ENCODE results near the gene HP1BP3.
A peak's percentile ranks its signal among the peaks of the same experiment; 100 is the strongest.
"Not testable (repeated sequence)": the region's sequence is repeated elsewhere in the genome, so short reads cannot be mapped to it uniquely, and the experiment has no call there.

HP1BP3 gene

DNA sequence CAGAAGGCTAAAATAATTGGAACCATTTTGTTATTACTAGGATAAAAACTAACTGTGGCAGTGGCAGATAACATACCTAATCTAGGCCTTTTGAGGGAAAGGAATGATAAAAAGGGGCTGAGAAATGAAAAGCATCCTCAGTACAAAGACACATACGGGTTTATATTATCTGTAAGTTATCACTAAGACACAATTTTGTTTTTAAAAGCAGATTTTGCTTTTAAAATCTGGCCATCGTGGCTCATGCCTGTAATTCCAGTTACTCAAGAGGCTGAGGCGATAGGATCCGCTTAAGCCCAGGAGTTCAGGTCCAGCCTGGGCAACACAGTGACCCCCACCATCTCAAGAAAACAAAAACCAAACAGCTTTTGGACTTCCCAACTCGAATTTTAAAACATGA, 24.8 kb upstream of the HP1BP3 start:
- Histone ChIP-seq H3K9ac (ENCODE audit: low read depth, low read length) (no peak overlapping the region), H3K9me3 (ENCODE audit: control insufficient read depth, insufficient read depth, low read length) (no peaks in the 10 kb centered on the region), H3K4me1 (ENCODE audit: control insufficient read depth, insufficient read depth, low read length) (no peaks in the 10 kb centered on the region), H3K27me3 (ENCODE audit: control insufficient read depth, insufficient read depth, low read length) (no peaks in the 10 kb centered on the region), H3K4me3 (ENCODE audit: low read depth, low read length) (no peak overlapping the region), H3K27ac (ENCODE audit: low read depth, low read length) (no peak overlapping the region), H3K36me3 (ENCODE audit: control insufficient read depth, insufficient read depth, low read length) (peaks cover 32% of the 10 kb centered on the region)

DNA sequence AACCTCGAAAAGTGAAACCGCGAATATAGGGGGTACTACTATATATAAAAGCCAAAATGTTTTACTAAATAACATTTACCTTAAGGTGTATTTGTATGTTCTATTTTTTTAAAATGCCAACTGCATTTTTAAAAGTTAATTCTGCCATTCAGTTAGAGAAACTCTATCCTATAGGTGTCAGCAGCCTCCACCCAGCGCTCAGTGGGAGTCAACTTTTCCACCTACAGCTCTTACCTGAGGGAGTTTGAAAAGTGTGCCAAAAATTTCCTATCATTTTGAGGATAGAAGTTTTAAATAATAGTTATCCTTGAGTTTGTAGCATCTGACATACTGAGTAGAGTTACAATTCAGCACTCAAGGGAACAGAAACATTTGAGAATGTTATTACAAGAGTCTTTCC, 6.1 kb upstream of the HP1BP3 start:
- no peak overlapping the region for H3K27ac ChIP-seq (ENCODE audit: low read depth, low read length)
- no peaks in the 10 kb centered on the region for H3K36me3 ChIP-seq (ENCODE audit: control insufficient read depth, insufficient read depth, low read length)
- no peaks in the 10 kb centered on the region for H3K27me3 ChIP-seq (ENCODE audit: control insufficient read depth, insufficient read depth, low read length)
- H3K9ac ChIP-seq (ENCODE audit: low read depth, low read length): no peak overlapping the region
- peaks cover 1% of the 10 kb centered on the region for H3K4me1 ChIP-seq (ENCODE audit: control insufficient read depth, insufficient read depth, low read length)
- no peaks in the 10 kb centered on the region for H3K9me3 ChIP-seq (ENCODE audit: control insufficient read depth, insufficient read depth, low read length)
- H3K4me3 ChIP-seq (ENCODE audit: low read depth, low read length): no peak overlapping the region

DNA sequence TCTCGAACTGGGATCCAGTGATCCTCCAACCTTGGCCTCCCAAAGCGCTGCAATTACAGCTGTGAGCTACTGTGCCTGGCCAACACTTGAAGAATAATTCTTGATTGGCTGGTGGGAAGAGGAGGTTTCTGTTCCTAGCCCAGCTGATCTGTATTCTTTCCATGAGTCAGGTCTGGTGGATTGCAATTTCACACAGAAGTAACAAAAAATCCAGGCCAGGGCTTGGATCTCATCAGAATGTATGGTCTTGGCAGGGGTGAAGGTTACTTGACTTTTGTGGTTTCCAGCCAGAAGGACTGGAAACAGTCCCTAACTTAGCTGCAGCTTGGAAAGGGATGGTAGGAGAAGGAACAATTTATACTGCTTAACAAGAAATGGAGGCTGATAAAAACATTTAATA, 5.1 kb upstream of the HP1BP3 start:
- no peaks in the 10 kb centered on the region for H3K27me3 ChIP-seq (ENCODE audit: control insufficient read depth, insufficient read depth, low read length)
- no peak overlapping the region for H3K4me3 ChIP-seq (ENCODE audit: low read depth, low read length)
- peaks cover 6% of the 10 kb centered on the region for H3K4me1 ChIP-seq (ENCODE audit: control insufficient read depth, insufficient read depth, low read length)
- no peak overlapping the region for H3K27ac ChIP-seq (ENCODE audit: low read depth, low read length)
- H3K9ac ChIP-seq (ENCODE audit: low read depth, low read length): no peak overlapping the region
- H3K36me3 ChIP-seq (ENCODE audit: control insufficient read depth, insufficient read depth, low read length): no peaks in the 10 kb centered on the region
- H3K9me3 ChIP-seq (ENCODE audit: control insufficient read depth, insufficient read depth, low read length): no peaks in the 10 kb centered on the region

DNA sequence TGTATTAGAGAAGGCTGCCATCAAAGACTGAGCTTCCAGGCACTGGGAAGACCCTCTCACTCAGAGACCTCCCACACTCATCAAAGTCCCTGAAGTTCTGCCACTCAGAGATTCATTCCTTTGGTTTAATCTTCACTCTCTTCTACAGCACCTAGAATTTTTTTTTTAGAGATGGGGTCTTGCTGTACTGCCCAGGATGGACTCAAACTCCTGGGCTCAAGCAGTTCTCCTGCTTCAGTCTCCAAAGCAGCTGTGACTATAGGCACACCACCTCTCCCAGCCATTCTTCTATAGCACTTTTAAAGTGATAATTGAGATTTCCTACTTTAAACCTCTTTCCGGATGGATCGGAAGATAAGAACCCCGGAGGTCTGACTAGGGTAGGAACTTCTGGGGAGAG, 3.7 kb upstream of the HP1BP3 start:
- no peaks in the 10 kb centered on the region for H3K36me3 ChIP-seq (ENCODE audit: control insufficient read depth, insufficient read depth, low read length)
- no peaks in the 10 kb centered on the region for H3K9me3 ChIP-seq (ENCODE audit: control insufficient read depth, insufficient read depth, low read length)
- peaks cover 6% of the 10 kb centered on the region for H3K4me1 ChIP-seq (ENCODE audit: control insufficient read depth, insufficient read depth, low read length)
- no peak overlapping the region for H3K9ac ChIP-seq (ENCODE audit: low read depth, low read length)
- no peak overlapping the region for H3K4me3 ChIP-seq (ENCODE audit: low read depth, low read length)
- H3K27ac ChIP-seq (ENCODE audit: low read depth, low read length): no peak overlapping the region
- H3K27me3 ChIP-seq (ENCODE audit: control insufficient read depth, insufficient read depth, low read length): no peaks in the 10 kb centered on the region

DNA sequence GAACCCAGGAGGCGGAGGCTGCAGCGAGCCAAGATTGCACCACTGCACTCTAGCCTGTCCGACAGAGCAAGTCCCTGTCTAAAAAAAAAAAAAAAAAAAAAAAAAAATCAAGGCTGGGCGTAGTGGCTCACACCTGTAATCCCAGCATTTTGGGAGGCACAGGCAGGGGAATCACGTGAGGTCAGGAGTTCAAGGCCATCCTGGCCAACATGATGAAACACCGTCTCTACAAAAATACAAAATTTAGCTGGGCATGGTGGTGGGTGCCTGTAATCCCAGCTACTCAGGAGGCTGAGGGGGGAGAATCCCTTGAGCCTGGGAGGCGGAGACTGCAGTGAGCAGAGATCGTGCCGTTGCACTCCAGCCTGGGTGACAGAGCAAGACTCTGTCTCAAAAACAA, 2.5 kb upstream of the HP1BP3 start:
- H3K9ac ChIP-seq (ENCODE audit: low read depth, low read length); H3K9me3 ChIP-seq (ENCODE audit: control insufficient read depth, insufficient read depth, low read length); H3K4me1 ChIP-seq (ENCODE audit: control insufficient read depth, insufficient read depth, low read length); H3K27ac ChIP-seq (ENCODE audit: low read depth, low read length); H3K4me3 ChIP-seq (ENCODE audit: low read depth, low read length); H3K27me3 ChIP-seq (ENCODE audit: control insufficient read depth, insufficient read depth, low read length); H3K36me3 ChIP-seq (ENCODE audit: control insufficient read depth, insufficient read depth, low read length): not testable (repeated sequence)

DNA sequence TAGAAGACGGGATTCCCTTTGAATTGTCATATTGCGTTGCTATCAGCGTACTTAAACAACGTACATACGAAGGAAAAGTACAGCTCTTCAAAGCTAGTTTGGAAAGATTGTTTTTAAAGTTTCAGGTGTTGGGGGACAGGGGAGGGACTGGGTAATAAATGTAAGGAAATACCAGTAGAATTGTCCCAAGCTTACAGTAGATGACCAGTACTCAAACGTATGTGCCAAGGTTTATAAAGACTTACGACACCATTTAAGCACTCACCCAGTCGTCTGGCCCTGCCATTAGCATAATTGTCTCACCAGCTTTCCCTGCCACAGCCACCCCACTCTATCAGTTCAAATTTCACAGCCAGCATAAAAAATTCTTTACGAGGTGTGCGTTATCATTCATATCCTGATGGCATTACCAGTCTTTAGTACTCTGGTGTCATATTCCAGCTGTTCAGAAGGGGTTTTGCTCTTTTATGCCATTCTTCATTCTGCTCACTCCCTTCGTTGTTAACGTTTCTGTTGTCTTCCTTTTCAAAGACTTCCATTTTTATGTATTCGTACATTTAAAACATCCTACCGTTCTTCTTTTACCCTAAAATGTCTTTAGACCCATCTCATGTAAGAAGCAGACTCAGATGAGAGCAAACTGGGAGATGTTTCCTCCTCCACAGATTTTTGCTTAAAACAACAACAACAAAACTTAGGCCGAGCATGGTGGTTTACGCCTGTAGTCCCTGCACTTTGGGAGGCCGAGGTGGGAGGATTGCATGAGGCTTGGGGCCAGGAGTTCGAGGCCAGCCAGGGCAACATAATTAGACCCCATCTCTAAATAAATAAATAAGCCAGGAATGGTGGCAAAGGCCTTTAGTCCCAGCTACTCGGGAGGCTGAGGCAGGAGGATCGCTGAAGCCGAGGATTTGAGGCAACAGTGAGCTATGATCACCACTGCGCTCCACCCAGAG, 1.0 kb upstream of the HP1BP3 start:
- H3K27me3 ChIP-seq (ENCODE audit: control insufficient read depth, insufficient read depth, low read length): no peaks in the 10 kb centered on the region
- no peaks in the 10 kb centered on the region for H3K9me3 ChIP-seq (ENCODE audit: control insufficient read depth, insufficient read depth, low read length)
- H3K4me3 ChIP-seq (ENCODE audit: low read depth, low read length): peak overlapping the region; percentile 98
- H3K4me1 ChIP-seq (ENCODE audit: control insufficient read depth, insufficient read depth, low read length): peaks cover 6% of the 10 kb centered on the region
- peak overlapping the region; percentile 98 for H3K27ac ChIP-seq (ENCODE audit: low read depth, low read length)
- peak overlapping the region; percentile 72 for H3K9ac ChIP-seq (ENCODE audit: low read depth, low read length)
- no peaks in the 10 kb centered on the region for H3K36me3 ChIP-seq (ENCODE audit: control insufficient read depth, insufficient read depth, low read length)

DNA sequence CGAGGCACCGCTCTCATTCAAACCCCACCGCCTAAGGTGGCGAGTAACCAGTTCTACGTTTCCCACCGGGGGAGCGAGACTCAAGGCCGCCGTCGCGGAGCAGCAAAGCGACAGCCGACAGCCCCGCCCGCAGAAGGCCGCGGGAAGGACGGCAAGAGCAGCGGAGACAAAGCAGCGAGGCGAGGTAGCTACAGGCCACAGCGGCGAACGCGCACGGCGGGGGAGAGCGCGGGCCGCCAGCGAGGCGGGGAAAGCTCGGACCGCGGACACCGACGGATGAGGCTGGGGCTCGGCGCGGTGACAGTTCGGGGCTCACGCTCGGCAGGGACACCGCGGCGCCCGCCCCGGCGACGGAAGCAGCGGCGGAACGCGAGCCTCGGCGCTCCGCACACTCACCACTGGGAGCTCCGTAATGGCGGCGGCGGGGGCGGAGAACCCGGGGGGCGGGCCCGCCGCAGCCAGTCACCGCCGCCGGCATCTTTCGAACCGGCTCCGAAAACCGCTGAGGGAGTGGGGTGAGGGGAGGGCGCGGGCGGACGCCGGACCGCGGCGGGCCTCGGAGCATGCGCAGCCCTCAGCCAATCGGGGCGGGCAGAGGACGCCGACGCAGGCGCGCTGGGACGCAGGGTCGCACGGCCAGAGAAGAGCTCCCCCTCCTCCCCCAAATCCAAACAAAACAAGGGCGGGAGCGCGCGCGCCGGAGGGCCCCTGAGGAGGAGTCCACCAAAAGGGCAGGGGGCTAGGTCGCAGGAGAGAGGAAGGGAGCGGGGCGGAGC, 666 bp downstream of the HP1BP3 start:
- peak overlapping the region; percentile 98 for H3K27ac ChIP-seq (ENCODE audit: low read depth, low read length)
- peak overlapping the region; percentile 97 for H3K9ac ChIP-seq (ENCODE audit: low read depth, low read length)
- H3K36me3 ChIP-seq (ENCODE audit: control insufficient read depth, insufficient read depth, low read length): no peaks in the 10 kb centered on the region
- H3K27me3 ChIP-seq (ENCODE audit: control insufficient read depth, insufficient read depth, low read length): no peaks in the 10 kb centered on the region
- H3K4me1 ChIP-seq (ENCODE audit: control insufficient read depth, insufficient read depth, low read length): peaks cover 6% of the 10 kb centered on the region
- no peaks in the 10 kb centered on the region for H3K9me3 ChIP-seq (ENCODE audit: control insufficient read depth, insufficient read depth, low read length)
- peak overlapping the region; percentile 98 for H3K4me3 ChIP-seq (ENCODE audit: low read depth, low read length)

DNA sequence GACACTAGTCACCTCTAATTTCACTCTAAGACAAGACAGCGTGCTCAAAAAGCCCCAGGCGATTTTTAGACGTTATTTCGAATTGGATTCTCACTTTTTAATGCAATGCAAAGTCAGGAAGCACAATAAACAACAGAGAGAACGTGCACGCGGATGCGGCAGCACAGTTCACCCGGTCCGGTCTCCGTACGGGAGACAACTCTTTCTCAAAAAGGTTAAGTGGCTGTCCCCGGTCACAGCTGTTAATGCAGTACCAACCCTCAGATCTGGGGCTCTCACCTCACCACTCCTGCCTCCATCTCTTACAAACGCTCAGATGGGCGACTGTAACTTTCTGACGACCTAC, 1.2 kb downstream of the HP1BP3 start:
- H3K4me3 ChIP-seq (ENCODE audit: low read depth, low read length): peak overlapping the region; percentile 98
- H3K9me3 ChIP-seq (ENCODE audit: control insufficient read depth, insufficient read depth, low read length): no peaks in the 10 kb centered on the region
- H3K36me3 ChIP-seq (ENCODE audit: control insufficient read depth, insufficient read depth, low read length): no peaks in the 10 kb centered on the region
- H3K9ac ChIP-seq (ENCODE audit: low read depth, low read length): peak overlapping the region; percentile 97
- peak overlapping the region; percentile 98 for H3K27ac ChIP-seq (ENCODE audit: low read depth, low read length)
- H3K27me3 ChIP-seq (ENCODE audit: control insufficient read depth, insufficient read depth, low read length): no peaks in the 10 kb centered on the region
- H3K4me1 ChIP-seq (ENCODE audit: control insufficient read depth, insufficient read depth, low read length): peaks cover 6% of the 10 kb centered on the region

DNA sequence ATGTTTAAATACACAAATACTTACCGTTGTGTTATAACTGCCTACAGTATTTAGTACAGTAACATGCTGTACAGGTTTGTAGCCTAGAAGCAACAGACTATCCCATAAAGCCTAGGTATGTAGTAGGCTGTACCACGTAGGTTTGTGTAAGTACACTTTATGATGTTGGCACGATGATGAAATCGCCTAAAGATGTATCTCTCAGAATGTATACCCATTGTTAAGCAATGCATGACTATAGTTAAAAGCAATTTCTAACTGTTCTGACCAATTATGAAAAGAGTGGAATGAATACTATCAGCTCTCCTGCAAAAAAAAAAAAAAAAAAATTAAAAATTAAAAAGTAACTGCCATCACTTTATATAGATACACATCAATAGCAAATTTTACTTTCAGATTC, 11.4 kb downstream of the HP1BP3 start:
- Histone ChIP-seq H3K4me3 (ENCODE audit: low read depth, low read length) (no peak overlapping the region), H3K4me1 (ENCODE audit: control insufficient read depth, insufficient read depth, low read length) (no peaks in the 10 kb centered on the region), H3K9ac (ENCODE audit: low read depth, low read length) (no peak overlapping the region), H3K27me3 (ENCODE audit: control insufficient read depth, insufficient read depth, low read length) (no peaks in the 10 kb centered on the region), H3K27ac (ENCODE audit: low read depth, low read length) (no peak overlapping the region), H3K9me3 (ENCODE audit: control insufficient read depth, insufficient read depth, low read length) (no peaks in the 10 kb centered on the region), H3K36me3 (ENCODE audit: control insufficient read depth, insufficient read depth, low read length) (peaks cover 95% of the 10 kb centered on the region)

DNA sequence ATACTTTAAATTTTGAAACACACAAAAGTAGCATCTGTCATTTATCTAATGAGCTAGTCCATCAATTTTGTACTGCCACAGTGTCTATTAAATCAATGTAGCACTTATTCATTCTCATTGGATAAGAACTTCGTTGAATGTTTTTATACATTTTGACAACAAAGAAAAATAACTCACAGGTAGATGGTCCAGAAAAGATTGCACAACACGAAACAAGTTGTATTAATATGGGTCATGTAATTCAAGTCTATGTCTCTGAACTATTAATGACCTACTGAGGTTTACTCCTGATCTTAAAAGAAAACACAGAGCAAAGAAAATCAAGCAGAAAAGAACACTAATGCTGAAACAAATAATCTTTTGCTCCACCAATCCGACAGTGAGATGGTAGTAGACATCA, 15.3 kb downstream of the HP1BP3 start:
- Histone ChIP-seq H3K9ac (ENCODE audit: low read depth, low read length) (no peak overlapping the region), H3K4me3 (ENCODE audit: low read depth, low read length) (no peak overlapping the region), H3K27me3 (ENCODE audit: control insufficient read depth, insufficient read depth, low read length) (no peaks in the 10 kb centered on the region), H3K4me1 (ENCODE audit: control insufficient read depth, insufficient read depth, low read length) (no peaks in the 10 kb centered on the region), H3K36me3 (ENCODE audit: control insufficient read depth, insufficient read depth, low read length) (peaks cover 99% of the 10 kb centered on the region), H3K27ac (ENCODE audit: low read depth, low read length) (no peak overlapping the region), H3K9me3 (ENCODE audit: control insufficient read depth, insufficient read depth, low read length) (no peaks in the 10 kb centered on the region)
